Measurements from ENCODE around the gene ATP8A2. TPM values are rescaled to one million over a fixed set of nuclear protein-coding genes. Genes with fewer than 3 reads are reported as not detected.

ATP8A2 gene
- total RNA-seq, 1 experiment from 2014 or later, result 0.26 TPM

- Mint-ChIP-seq H3K27ac (ENCODE audit: low read depth, unreplicated experiment) (no peak overlapping the region), H3K36me3 (ENCODE audit: insufficient read depth, unreplicated experiment) (no peaks in the 10 kb centered on the region), H3K4me3 (ENCODE audit: unreplicated experiment) (no peak overlapping the region), H3K27me3 (ENCODE audit: insufficient read depth, unreplicated experiment) (peaks cover 20% of the 10 kb centered on the region), H3K4me1 (ENCODE audit: insufficient read depth, unreplicated experiment) (no peaks in the 10 kb centered on the region), H3K9me3 (ENCODE audit: unreplicated experiment) (no peaks in the 10 kb centered on the region)
- intact Hi-C loops (cut with micrococcal nuclease), result no loop called here
- BruUV-seq (replicated peaks), result no TSS peak
- ChIA-PET CTCF (no interaction called here), POLR2A (no interaction called here)
- TF ChIP-seq, protein P1, sequence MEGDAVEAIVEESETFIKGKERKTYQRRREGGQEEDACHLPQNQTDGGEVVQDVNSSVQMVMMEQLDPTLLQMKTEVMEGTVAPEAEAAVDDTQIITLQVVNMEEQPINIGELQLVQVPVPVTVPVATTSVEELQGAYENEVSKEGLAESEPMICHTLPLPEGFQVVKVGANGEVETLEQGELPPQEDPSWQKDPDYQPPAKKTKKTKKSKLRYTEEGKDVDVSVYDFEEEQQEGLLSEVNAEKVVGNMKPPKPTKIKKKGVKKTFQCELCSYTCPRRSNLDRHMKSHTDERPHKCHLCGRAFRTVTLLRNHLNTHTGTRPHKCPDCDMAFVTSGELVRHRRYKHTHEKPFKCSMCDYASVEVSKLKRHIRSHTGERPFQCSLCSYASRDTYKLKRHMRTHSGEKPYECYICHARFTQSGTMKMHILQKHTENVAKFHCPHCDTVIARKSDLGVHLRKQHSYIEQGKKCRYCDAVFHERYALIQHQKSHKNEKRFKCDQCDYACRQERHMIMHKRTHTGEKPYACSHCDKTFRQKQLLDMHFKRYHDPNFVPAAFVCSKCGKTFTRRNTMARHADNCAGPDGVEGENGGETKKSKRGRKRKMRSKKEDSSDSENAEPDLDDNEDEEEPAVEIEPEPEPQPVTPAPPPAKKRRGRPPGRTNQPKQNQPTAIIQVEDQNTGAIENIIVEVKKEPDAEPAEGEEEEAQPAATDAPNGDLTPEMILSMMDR (IDR thresholded peaks at IDR 0.05; ENCODE audit: unreplicated experiment), result no peak
- DNase-seq (ENCODE audit: unreplicated experiment), result no peak
These were observed 57.7 kb downstream of the ATP8A2 start for GRCh38 chr13:25429466-25429865.

DNA sequence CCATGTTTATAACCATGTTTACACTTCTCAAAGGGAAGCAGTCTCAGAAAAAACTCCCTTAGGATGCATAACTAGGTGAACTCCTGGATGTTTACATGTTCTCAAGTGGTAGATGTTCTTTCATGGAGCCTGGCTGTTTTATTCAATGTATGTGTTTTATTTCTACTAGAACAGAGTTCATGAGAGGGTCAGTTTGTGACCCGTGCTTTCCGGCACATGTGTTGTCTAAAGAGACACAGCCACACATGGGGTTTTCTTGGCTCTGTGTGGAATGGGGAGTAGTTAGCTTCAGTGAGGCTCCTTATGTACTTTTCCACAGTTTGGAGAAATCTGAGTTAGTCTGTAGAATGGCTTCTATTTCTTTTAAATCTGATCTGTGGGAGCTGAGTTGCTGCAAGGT, 60.9 kb downstream of the ATP8A2 start:
- Mint-ChIP-seq H3K36me3 (ENCODE audit: insufficient read depth, unreplicated experiment) (no peaks in the 10 kb centered on the region), H3K4me1 (ENCODE audit: insufficient read depth, unreplicated experiment) (no peaks in the 10 kb centered on the region), H3K9me3 (ENCODE audit: unreplicated experiment) (no peaks in the 10 kb centered on the region), H3K27me3 (ENCODE audit: insufficient read depth, unreplicated experiment) (peaks cover 32% of the 10 kb centered on the region), H3K4me3 (ENCODE audit: unreplicated experiment) (no peak overlapping the region), H3K27ac (ENCODE audit: low read depth, unreplicated experiment) (no peak overlapping the region)
- intact Hi-C loops (cut with micrococcal nuclease), result no loop called here
- ChIA-PET CTCF (no interaction called here), POLR2A (no interaction called here)
- TF ChIP-seq, protein P1 (IDR thresholded peaks at IDR 0.05; ENCODE audit: unreplicated experiment), result no peak
- BruUV-seq (replicated peaks), result no TSS peak
- DNase-seq (ENCODE audit: unreplicated experiment), result no peak

- H3K4me1 Mint-ChIP-seq (ENCODE audit: insufficient read depth, unreplicated experiment), result no peaks in the 10 kb centered on the region
- no peaks in the 10 kb centered on the region for H3K9me3 Mint-ChIP-seq (ENCODE audit: unreplicated experiment)
- POLR2A ChIA-PET, result no interaction called here
- no peak overlapping the region for H3K27ac Mint-ChIP-seq (ENCODE audit: low read depth, unreplicated experiment)
- H3K36me3 Mint-ChIP-seq (ENCODE audit: insufficient read depth, unreplicated experiment), result no peaks in the 10 kb centered on the region
- CTCF ChIA-PET, result interaction anchor here (0.6 to 0.7 kb wide), 3 partner anchors 41 to 70 kb away, joined by 3 to 4 read pairs (median 3); no protein-coding TSS in a partner anchor
- no peak for DNase-seq (ENCODE audit: unreplicated experiment)
- peaks cover 64% of the 10 kb centered on the region for H3K27me3 Mint-ChIP-seq (ENCODE audit: insufficient read depth, unreplicated experiment)
- TF ChIP-seq, protein P1 (IDR thresholded peaks at IDR 0.05; ENCODE audit: unreplicated experiment), result no peak
- intact Hi-C loops (cut with micrococcal nuclease), result no loop called here
- BruUV-seq (replicated peaks), result no TSS peak
- H3K4me3 Mint-ChIP-seq (ENCODE audit: unreplicated experiment), result no peak overlapping the region
These were observed 68.3 kb downstream of the ATP8A2 start for GRCh38 chr13:25440061-25440460.

GRCh38 chr13:25446261-25446660, 74.5 kb downstream of the ATP8A2 start:
- BruUV-seq (replicated peaks), result no TSS peak
- CTCF ChIA-PET, result no interaction called here
- no peaks in the 10 kb centered on the region for H3K4me1 Mint-ChIP-seq (ENCODE audit: insufficient read depth, unreplicated experiment)
- no peak overlapping the region for H3K27ac Mint-ChIP-seq (ENCODE audit: low read depth, unreplicated experiment)
- intact Hi-C loops (cut with micrococcal nuclease), result no loop called here
- TF ChIP-seq, protein P1 (IDR thresholded peaks at IDR 0.05; ENCODE audit: unreplicated experiment), result no peak
- H3K27me3 Mint-ChIP-seq (ENCODE audit: insufficient read depth, unreplicated experiment), result peaks cover 85% of the 10 kb centered on the region
- no peak for DNase-seq (ENCODE audit: unreplicated experiment)
- no peak overlapping the region for H3K4me3 Mint-ChIP-seq (ENCODE audit: unreplicated experiment)
- no peaks in the 10 kb centered on the region for H3K9me3 Mint-ChIP-seq (ENCODE audit: unreplicated experiment)
- POLR2A ChIA-PET, result no interaction called here
- H3K36me3 Mint-ChIP-seq (ENCODE audit: insufficient read depth, unreplicated experiment), result no peaks in the 10 kb centered on the region

All from MCF 10A (cell line).